SU-DHL-6 (cell line): ENCODE measurements around the gene YTHDC2.
"Not testable (repeated sequence)": the region's sequence is repeated elsewhere in the genome, so short reads cannot be mapped to it uniquely, and the experiment has no call there.

ENCODE experiments used
- H2AFZ ChIP-seq: fragments of 200-600 bp; sonication (generic); 2 replicates; pipeline ENCODE4 v1.6.1; 2014; ENCODE audit warnings: low read depth, mild to moderate bottlenecking, moderate library complexity, mixed read lengths, antibody characterized with exemption, low read length; ENCODE audit not compliant: severe bottlenecking
- H3F3A ChIP-seq: fragments of 200-600 bp; shearing (Covaris generic); 2 replicates; pipeline ENCODE4 v1.6.0; 2016; ENCODE audit warnings: antibody characterized with exemption, mild to moderate bottlenecking; ENCODE audit not compliant: insufficient read depth
- H3K27ac ChIP-seq: fragments of 200-600 bp; sonication (generic); 2 replicates; pipeline ENCODE4 v1.5.1; 2016; ENCODE audit warnings: low read depth, mild to moderate bottlenecking, low read length, moderate library complexity, mixed read lengths
- H3K27me3 ChIP-seq: fragments of 200-600 bp; sonication (generic), shearing (Covaris generic); 2 replicates; pipeline ENCODE4 v1.6.0; 2014; ENCODE audit warnings: mild to moderate bottlenecking, low read length
- H3K36me3 ChIP-seq: fragments of 200-600 bp; sonication (generic); 2 replicates; pipeline ENCODE4 v1.6.1; 2014; ENCODE audit warnings: mild to moderate bottlenecking, low read length, mixed read lengths
- H3K4me2 ChIP-seq: fragments of 300-600, 200-600 bp; shearing (Covaris generic), sonication (generic); 2 replicates; pipeline ENCODE4 v1.6.0; 2014; ENCODE audit warnings: low read length, low read depth, mild to moderate bottlenecking; ENCODE audit not compliant: poor library complexity, severe bottlenecking
- H3K4me3 ChIP-seq: fragments of 200-600 bp; sonication (generic); 2 replicates; pipeline ENCODE4 v1.5.1; 2014; ENCODE audit warnings: antibody characterized with exemption, low read length, mild to moderate bottlenecking, mixed read lengths; ENCODE audit not compliant: insufficient read depth, poor library complexity, severe bottlenecking
- H3K79me2 ChIP-seq: fragments of 200-600 bp; sonication (generic); 2 replicates; pipeline ENCODE4 v1.6.1; 2014; ENCODE audit warnings: mild to moderate bottlenecking, low read length, moderate library complexity; ENCODE audit not compliant: insufficient read depth
- H3K9ac ChIP-seq: fragments of 200-600 bp; sonication (generic); 2 replicates; pipeline ENCODE4 v1.7.0; 2014; ENCODE audit warnings: mild to moderate bottlenecking, low read length
- H3K9me2 ChIP-seq: fragments of 200-600 bp; sonication (generic); replicated peaks from 2 replicates; pipeline ENCODE4 v1.6.1; 2014; ENCODE audit warnings: low read length; ENCODE audit not compliant: insufficient read depth
- H3K9me3 ChIP-seq: fragments of 200-600 bp; sonication (generic); 2 replicates; pipeline ENCODE4 v1.6.1; 2014; ENCODE audit warnings: low read length, mixed read lengths; ENCODE audit not compliant: insufficient read depth
- H4K20me1 ChIP-seq: fragments of 200-600 bp; sonication (generic); 2 replicates; pipeline ENCODE4 v1.6.1; 2014; ENCODE audit warnings: low read depth, mild to moderate bottlenecking, antibody characterized with exemption, low read length, moderate library complexity, mixed read lengths
- EZH2phosphoT487 ChIP-seq: fragments of 200-600 bp; sonication (generic), shearing (Covaris generic); conservative IDR thresholded peaks from 2 replicates; pipeline ENCODE4 v1.6.1; 2018; ENCODE audit warnings: mild to moderate bottlenecking, antibody characterized with exemption, low read length, moderate library complexity, mixed read lengths
- TF ChIP-seq, protein P1 (sequence below): fragments of 200-600 bp; sonication (generic); IDR thresholded peaks from one replicate; pipeline ENCODE4 v1.5.1; 2017; ENCODE audit warnings: antibody characterized with exemption, mild to moderate bottlenecking, low read length, moderate library complexity; ENCODE audit not compliant: insufficient read depth, poor library complexity, severe bottlenecking

YTHDC2 gene

GRCh38 chr5:113600255-113600905, 86.9 kb downstream of the YTHDC2 start:
- Histone ChIP-seq H4K20me1 (no peaks in the 10 kb centered on the region), H3K36me3 (no peaks in the 10 kb centered on the region), H3K9me3 (no peaks in the 10 kb centered on the region), H3K9ac (no peak overlapping the region), H3K4me2 (no peak overlapping the region), H3F3A (peaks cover 6% of the 10 kb centered on the region; the same call in 1 of the 2 replicates), H3K27me3 (no peaks in the 10 kb centered on the region), H3K9me2 (no peaks in the 10 kb centered on the region), H3K27ac (no peak overlapping the region), H3K4me3 (no peak overlapping the region), H2AFZ (no peak overlapping the region), H3K79me2 (no peaks in the 10 kb centered on the region)
- no peak for TF ChIP-seq EZH2phosphoT487
- TF ChIP-seq, protein P1, sequence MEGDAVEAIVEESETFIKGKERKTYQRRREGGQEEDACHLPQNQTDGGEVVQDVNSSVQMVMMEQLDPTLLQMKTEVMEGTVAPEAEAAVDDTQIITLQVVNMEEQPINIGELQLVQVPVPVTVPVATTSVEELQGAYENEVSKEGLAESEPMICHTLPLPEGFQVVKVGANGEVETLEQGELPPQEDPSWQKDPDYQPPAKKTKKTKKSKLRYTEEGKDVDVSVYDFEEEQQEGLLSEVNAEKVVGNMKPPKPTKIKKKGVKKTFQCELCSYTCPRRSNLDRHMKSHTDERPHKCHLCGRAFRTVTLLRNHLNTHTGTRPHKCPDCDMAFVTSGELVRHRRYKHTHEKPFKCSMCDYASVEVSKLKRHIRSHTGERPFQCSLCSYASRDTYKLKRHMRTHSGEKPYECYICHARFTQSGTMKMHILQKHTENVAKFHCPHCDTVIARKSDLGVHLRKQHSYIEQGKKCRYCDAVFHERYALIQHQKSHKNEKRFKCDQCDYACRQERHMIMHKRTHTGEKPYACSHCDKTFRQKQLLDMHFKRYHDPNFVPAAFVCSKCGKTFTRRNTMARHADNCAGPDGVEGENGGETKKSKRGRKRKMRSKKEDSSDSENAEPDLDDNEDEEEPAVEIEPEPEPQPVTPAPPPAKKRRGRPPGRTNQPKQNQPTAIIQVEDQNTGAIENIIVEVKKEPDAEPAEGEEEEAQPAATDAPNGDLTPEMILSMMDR = no peak

DNA sequence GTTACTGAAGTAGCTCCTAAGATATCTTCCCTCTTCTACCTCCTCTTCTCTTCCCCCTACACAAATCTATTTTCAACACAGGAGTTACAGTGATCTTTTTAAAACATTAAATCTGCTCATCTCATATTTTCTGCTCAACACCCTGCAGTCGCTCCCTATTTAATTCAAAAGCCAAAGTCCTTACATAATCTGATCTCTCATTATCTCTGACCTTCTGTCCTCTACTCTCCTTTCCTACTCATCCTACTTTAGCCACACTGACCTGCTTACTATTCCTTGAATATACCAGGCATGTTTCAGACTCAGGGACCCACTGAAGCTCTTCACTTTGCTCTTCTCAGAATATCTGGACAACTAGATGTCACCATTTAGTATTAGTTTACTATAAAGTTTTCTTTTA, 87.9 kb downstream of the YTHDC2 start:
- H3K9me2 ChIP-seq = no peaks in the 10 kb centered on the region
- no peak overlapping the region for H2AFZ ChIP-seq
- no peak overlapping the region for H3K9ac ChIP-seq
- no peaks in the 10 kb centered on the region for H3K9me3 ChIP-seq
- H3K4me3 ChIP-seq = no peak overlapping the region
- no peaks in the 10 kb centered on the region for H3K79me2 ChIP-seq
- no peak overlapping the region for H3K27ac ChIP-seq
- no peak overlapping the region for H3K4me2 ChIP-seq
- no peaks in the 10 kb centered on the region for H3K36me3 ChIP-seq
- TF ChIP-seq, protein P1 = no peak
- TF ChIP-seq EZH2phosphoT487 = no peak
- H3K27me3 ChIP-seq = no peaks in the 10 kb centered on the region
- no peaks in the 10 kb centered on the region for H4K20me1 ChIP-seq
- peaks cover 6% of the 10 kb centered on the region; the same call in 1 of the 2 replicates for H3F3A ChIP-seq

GRCh38 chr5:113603246-113603645, 89.8 kb downstream of the YTHDC2 start:
- H3K79me2 ChIP-seq, H3K27me3 ChIP-seq, H3K9me2 ChIP-seq, H3K4me3 ChIP-seq, H3K9me3 ChIP-seq, H4K20me1 ChIP-seq, H3K27ac ChIP-seq, H3F3A ChIP-seq, H3K36me3 ChIP-seq, H2AFZ ChIP-seq, H3K9ac ChIP-seq, H3K4me2 ChIP-seq: not testable (repeated sequence)

- Histone ChIP-seq H3K27me3 (no peaks in the 10 kb centered on the region), H3K27ac (no peak overlapping the region), H3K9ac (no peak overlapping the region), H3K9me2 (no peaks in the 10 kb centered on the region), H3K4me3 (no peak overlapping the region), H4K20me1 (no peaks in the 10 kb centered on the region), H3F3A (no peaks in the 10 kb centered on the region), H3K4me2 (no peak overlapping the region), H2AFZ (no peak overlapping the region), H3K9me3 (peaks cover 5% of the 10 kb centered on the region; the same call in 1 of the 2 replicates), H3K79me2 (no peaks in the 10 kb centered on the region), H3K36me3 (no peaks in the 10 kb centered on the region)
- TF ChIP-seq, protein P1 = peak; percentile 56
- TF ChIP-seq EZH2phosphoT487 = no peak
Observed at GRCh38 chr5:113606298-113607134, 93.0 kb downstream of the YTHDC2 start.
